ENCODE results near the gene STK39.

GRCh38 chr2:168089200-168089599 is 158.2 kb downstream of the STK39 start:
- TF ChIP-seq CTCF (IDR thresholded peaks at IDR 0.05), result no peak
- TF ChIP-seq POLR2A (IDR thresholded peaks at IDR 0.05), result no peak
- no peak for TF ChIP-seq POLR2AphosphoS5 (IDR thresholded peaks at IDR 0.05)
- no peak for TF ChIP-seq EP300 (IDR thresholded peaks at IDR 0.05)
